Activated T-helper 1 cell treated with anti-CD3 and anti-CD28 coated beads, Interleukin-12 subunit alpha, Interleukin-12 subunit beta, Interleukin-2, Interleukin-4 antibody, amounts not matched to agents 30 ng/mL and 10 ng/mL and 1 ng/mL, durations not matched to agents 14 hours and 24 hours and 36 hours (primary cell): Measurements from ENCODE around the gene IL20. TPM values are rescaled to one million over a fixed set of nuclear protein-coding genes. Genes with fewer than 3 reads are reported as not detected.

Experiments
- DNase-seq: peaks from one replicate; pipeline ENCODE4 v3.0.0; 2021; ENCODE audit warnings: low spot score
- H3K27ac Mint-ChIP-seq: one replicate; pipeline ENCODE4 v1.8.0; 2021; ENCODE audit warnings: mild to moderate bottlenecking, mixed read lengths
- H3K27me3 Mint-ChIP-seq: one replicate; pipeline ENCODE4 v1.8.0; 2022; ENCODE audit warnings: mild to moderate bottlenecking, moderate library complexity, mixed read lengths; ENCODE audit not compliant: insufficient read depth
- H3K36me3 Mint-ChIP-seq: one replicate; pipeline ENCODE4 v1.8.0; 2021; ENCODE audit warnings: low read depth, mixed read lengths
- H3K4me1 Mint-ChIP-seq: one replicate; pipeline ENCODE4 v1.8.0; 2021; ENCODE audit warnings: low read depth, mixed read lengths
- H3K4me3 Mint-ChIP-seq: one replicate; pipeline ENCODE4 v1.8.0; 2021; ENCODE audit warnings: mild to moderate bottlenecking, moderate library complexity, mixed read lengths
- H3K9me3 Mint-ChIP-seq: one replicate; pipeline ENCODE4 v1.8.0; 2021; ENCODE audit warnings: mixed read lengths
- intact Hi-C: fragments of 100-400 bp; cut with micrococcal nuclease; formaldehyde crosslinking; loops from one replicate; pipeline ENCODE4 v1.15.1; 2024
- total RNA-seq: library from RNA; stranded (reverse); gene quantifications from 2 replicates; pipeline ENCODE4 v1.2.3, GENCODE V29; 2022

Gene IL20
- total RNA-seq, 1 donor from 2014 or later: not detected

DNA sequence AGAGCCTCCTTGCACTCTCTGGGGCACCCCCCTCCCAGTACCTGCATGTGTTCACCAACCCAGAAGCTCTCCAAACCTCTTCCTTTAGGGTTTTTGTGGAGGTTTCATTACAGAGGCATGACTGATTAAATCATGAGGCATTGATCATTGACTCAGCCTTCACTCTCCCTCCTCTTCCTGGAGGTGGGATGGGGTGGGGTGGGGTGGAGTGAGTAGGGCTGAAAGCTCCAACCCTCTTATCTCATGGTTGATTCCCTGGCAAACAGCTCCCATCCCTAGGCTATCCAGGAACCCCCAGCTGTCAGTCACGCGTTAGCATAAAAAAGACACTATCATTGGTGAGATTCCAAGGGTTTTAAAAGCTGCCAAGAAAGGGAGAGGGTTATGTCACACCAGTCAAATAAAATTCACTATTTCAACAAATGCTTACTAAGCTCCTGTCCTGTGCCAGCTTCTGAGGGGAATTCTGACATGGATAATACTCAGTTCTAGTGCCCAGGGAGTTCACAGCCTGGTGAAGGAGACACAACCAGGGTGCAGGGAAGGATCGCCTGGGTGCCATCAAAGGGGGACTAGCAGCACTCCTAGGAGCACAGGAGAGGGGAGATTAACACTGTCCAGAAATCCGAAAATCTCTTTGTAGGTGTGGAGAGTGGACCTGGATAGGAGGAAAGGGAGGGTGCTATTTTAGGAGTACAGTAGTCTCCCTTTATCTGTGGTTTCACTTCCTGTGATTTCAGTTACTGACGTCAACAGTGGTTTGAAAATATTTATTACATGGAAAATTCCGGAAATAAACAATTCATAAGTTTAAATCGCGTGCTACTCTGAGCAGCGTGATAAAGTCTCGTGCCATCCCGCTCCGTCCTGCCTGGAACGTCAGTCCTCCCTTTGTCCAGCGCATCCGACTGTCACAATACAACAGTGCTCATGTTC, 25.0 kb downstream of the IL20 start:
- peaks cover 9% of the 10 kb centered on the region for H3K27me3 Mint-ChIP-seq
- H3K27ac Mint-ChIP-seq: peak overlapping the region; percentile 25
- no peak for DNase-seq
- peaks cover 48% of the 10 kb centered on the region for H3K4me1 Mint-ChIP-seq
- peak overlapping the region; percentile 32 for H3K4me3 Mint-ChIP-seq
- peaks cover 2% of the 10 kb centered on the region for H3K36me3 Mint-ChIP-seq
- intact Hi-C loops: no loop called here
- no peaks in the 10 kb centered on the region for H3K9me3 Mint-ChIP-seq

DNA sequence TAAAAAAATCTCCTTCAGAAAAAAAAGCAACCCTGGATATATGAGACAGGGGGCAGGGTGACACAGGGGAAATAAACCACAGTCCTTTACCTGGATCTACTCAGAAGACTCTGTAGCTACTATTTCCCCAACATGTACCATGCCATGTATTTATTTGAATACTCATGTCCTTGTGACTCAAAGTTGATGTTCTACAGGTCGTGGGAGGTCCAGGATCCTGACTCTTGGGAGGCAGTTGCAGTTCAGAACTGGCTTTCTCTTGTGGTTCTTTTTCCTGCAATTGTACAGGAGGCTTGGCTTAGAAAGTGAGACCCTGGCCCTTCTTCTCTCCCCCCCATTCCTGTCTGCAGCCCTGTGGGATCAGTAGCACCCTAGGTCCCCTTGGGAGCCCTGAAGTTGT, 26.0 kb downstream of the IL20 start:
- peaks cover 55% of the 10 kb centered on the region for H3K4me1 Mint-ChIP-seq
- no peak overlapping the region for H3K27ac Mint-ChIP-seq
- no peak overlapping the region for H3K4me3 Mint-ChIP-seq
- intact Hi-C loops: no loop called here
- no peak for DNase-seq
- H3K9me3 Mint-ChIP-seq: no peaks in the 10 kb centered on the region
- H3K27me3 Mint-ChIP-seq: peaks cover 8% of the 10 kb centered on the region
- H3K36me3 Mint-ChIP-seq: peaks cover 5% of the 10 kb centered on the region

DNA sequence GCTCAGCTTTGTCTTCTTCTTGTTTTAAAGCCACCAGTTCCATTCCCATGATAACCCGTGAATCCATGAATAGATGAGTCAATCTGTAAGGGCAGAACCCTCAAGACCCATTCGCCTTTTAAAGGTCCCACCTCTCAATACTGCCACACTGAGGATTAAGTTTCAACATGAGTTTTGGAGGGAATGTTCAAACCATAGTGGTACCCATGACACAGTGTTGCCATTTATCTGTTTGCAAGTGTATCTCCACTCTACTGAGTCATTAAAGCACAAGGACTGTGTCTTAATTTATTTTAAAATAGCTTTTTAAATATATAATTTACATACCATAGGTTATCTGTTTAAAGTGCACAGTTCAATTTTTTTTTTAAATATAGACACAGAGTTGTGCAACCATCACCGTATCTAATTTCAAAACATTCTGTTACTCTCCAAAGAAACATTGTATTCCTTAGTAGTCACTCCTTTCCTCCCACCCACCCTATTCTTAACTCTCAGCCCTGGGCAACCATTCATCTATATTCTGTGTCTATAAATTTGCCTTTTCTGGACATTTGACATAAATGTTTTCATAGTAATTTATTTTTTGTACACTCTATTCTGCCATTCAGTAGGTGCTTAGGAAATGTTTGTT, 27.0 kb downstream of the IL20 start:
- Mint-ChIP-seq H3K27ac (no peak overlapping the region), H3K9me3 (no peaks in the 10 kb centered on the region), H3K4me3 (no peak overlapping the region), H3K27me3 (peaks cover under 1% of the 10 kb centered on the region), H3K36me3 (peaks cover 5% of the 10 kb centered on the region), H3K4me1 (peaks cover 66% of the 10 kb centered on the region)
- intact Hi-C loops: no loop called here
- DNase-seq: no peak

DNA sequence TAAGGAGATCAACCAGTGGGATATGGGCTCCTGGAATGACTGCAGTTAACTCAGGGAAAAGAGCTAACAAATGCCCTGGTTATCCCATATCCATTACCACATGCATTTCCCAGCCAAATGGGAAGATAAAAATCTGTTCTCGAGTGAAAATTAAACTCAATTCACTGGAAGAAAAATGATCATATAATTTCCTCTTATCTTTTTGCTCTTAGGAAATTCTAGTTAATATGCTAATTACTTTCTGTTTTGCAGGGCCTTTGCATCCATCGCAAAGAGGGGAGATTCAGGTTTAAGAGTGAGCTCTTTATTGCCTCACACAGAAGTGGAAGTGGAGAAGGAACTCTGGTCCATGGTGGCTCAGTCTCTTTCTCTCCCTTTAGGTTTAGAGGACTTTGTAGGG, 28.0 kb downstream of the IL20 start:
- peaks cover 3% of the 10 kb centered on the region for H3K36me3 Mint-ChIP-seq
- H3K9me3 Mint-ChIP-seq: no peaks in the 10 kb centered on the region
- H3K4me1 Mint-ChIP-seq: peaks cover 70% of the 10 kb centered on the region
- DNase-seq: no peak
- intact Hi-C loops: no loop called here
- no peak overlapping the region for H3K4me3 Mint-ChIP-seq
- H3K27me3 Mint-ChIP-seq: no peaks in the 10 kb centered on the region
- no peak overlapping the region for H3K27ac Mint-ChIP-seq

DNA sequence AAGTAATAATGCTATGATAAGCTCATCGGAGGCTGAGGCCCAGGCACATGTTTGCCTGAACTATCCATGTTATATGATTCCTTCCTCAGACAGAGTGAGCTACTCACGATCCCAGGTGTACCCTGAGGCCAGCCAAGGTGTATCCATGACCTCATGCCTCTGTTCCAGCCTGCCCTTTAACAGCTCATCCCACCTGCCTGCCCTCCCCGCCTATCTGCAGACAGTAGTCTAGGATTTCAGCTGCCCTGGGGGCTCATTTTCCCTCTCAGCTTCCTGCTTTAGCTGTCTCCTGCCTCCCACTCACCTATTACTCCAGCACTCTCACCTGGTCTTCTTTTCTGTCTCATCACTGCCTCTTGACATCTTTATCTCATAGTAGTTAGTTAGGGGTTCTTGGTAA, 29.9 kb downstream of the IL20 start:
- Mint-ChIP-seq H3K27ac (no peak overlapping the region), H3K27me3 (no peaks in the 10 kb centered on the region), H3K4me1 (peaks cover 65% of the 10 kb centered on the region), H3K4me3 (no peak overlapping the region), H3K9me3 (no peaks in the 10 kb centered on the region), H3K36me3 (peaks cover 3% of the 10 kb centered on the region)
- no peak for DNase-seq
- intact Hi-C loops: no loop called here

DNA sequence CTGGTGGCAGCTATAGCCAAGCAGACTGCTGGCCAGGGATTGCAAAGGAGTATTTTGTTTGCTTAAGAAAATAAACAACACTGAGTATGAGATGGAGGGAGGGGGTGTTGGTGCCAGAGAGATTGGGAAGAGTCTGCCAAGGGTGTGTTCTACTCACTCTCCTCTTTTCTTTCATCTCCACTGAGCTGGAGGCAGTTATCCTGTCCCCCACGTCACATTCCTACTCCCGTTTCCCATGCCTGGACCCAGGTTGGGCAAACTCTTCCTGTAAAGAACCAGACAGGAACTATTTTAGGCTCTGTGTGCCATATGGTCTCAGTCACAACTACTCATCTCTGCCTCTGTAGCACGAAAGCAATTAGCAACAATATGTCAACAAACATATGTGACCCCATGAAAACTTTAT, 30.4 kb downstream of the IL20 start:
- H3K4me3 Mint-ChIP-seq: no peak overlapping the region
- no peaks in the 10 kb centered on the region for H3K9me3 Mint-ChIP-seq
- peak overlapping the region; percentile 32 for H3K27ac Mint-ChIP-seq
- intact Hi-C loops: no loop called here
- peaks cover 65% of the 10 kb centered on the region for H3K4me1 Mint-ChIP-seq
- DNase-seq: no peak
- no peaks in the 10 kb centered on the region for H3K27me3 Mint-ChIP-seq
- H3K36me3 Mint-ChIP-seq: peaks cover 3% of the 10 kb centered on the region

DNA sequence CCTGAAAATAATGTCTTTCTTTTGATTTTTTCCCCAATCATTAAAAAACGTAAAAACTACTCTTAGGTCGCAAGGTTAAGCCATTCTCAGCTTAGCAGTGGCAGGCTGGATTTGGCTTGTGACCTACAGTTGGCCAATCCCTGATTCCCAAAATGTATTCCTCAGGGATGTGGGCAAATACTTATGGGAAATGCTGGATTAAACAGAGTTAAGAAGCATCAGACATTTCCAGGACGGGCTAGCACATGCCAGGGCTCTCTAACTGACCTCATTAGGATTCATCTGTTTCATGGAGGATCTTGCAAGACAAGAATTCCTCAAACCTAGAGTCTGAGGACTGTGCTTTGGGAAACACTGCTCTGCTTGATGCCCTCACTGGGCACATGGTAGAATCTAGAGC, 30.8 kb downstream of the IL20 start:
- Mint-ChIP-seq H3K4me3 (no peak overlapping the region), H3K9me3 (no peaks in the 10 kb centered on the region), H3K4me1 (peaks cover 65% of the 10 kb centered on the region), H3K36me3 (peaks cover 3% of the 10 kb centered on the region), H3K27me3 (no peaks in the 10 kb centered on the region), H3K27ac (peak overlapping the region; percentile 84)
- intact Hi-C loops: no loop called here
- DNase-seq: no peak

DNA sequence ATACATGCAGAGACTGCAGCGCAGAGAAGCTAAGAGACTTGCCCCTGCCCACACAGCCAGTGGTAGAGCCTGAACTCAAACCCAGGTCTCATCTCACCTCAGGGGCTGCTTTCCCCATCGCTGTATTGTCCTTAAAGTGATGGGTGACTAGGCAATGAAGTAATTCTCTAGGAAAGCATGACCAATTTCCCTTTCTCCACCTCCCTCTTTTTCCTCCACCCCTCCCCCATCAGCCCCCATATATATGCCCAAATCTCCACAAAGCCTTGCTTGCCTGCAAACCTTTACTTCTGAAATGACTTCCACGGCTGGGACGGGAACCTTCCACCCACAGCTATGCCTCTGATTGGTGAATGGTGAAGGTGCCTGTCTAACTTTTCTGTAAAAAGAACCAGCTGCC, 31.8 kb downstream of the IL20 start, which contains the start of gene IL24:
Gene IL24 (plus strand): TSS at position 269 of the 400 bp plus-strand sequence. CDS start 390 bp downstream, outside the sequence.
- Mint-ChIP-seq H3K4me1 (peaks cover 61% of the 10 kb centered on the region), H3K4me3 (peak within 1 kb of the TSS; percentile 73)
- DNase-seq: no peak

DNA sequence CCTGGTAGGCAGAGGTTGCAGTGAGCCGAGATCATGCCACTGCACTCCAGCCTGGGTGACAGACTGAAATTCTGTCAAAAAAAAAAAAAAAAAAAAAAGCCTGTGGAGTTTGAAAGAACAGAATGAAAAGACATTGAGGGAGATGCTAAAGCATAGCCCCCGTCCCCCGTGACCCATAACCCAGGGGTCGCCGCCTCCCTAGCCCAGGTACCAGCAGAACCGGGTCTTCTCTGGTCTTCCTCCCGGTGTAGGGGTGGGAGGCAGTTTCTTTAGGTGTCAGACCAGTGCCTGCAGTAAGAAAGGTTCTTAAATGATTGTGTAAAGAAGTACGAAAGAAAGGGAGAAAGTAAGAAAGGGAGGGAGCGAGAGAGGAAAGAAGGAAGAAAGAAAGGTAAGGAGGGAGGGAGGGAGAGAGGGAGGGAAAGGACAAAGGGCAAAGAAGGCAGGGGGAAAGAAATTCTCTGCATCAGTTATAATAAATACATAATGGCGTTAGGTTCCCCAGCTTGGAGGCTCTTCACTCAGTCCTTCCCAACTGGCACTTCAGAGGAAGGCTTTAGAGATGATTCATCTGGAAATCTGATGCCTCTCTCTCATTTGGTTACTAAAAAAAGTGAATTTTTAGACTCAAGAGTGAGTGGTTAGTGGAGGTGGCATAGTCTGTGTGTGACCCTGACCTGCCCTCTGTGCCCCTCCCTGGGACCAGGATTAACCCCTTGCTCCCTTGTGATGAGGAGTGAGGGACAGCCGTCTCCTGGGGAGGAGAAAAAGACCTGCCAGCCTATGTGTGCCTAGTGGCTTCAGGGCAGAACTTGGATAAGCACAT, 32.9 kb downstream of the IL20 start:
- no peak overlapping the region for H3K4me3 Mint-ChIP-seq
- peak overlapping the region; percentile 63 for H3K27ac Mint-ChIP-seq
- no peaks in the 10 kb centered on the region for H3K9me3 Mint-ChIP-seq
- H3K36me3 Mint-ChIP-seq: peaks cover 17% of the 10 kb centered on the region
- DNase-seq: no peak
- no peaks in the 10 kb centered on the region for H3K27me3 Mint-ChIP-seq
- intact Hi-C loops: no loop called here
- peaks cover 61% of the 10 kb centered on the region for H3K4me1 Mint-ChIP-seq

More for the DNA sequence above, 31.8 kb downstream of the IL20 start, which contains the start of gene IL24:
- Mint-ChIP-seq H3K36me3 (peaks cover 7% of the 10 kb centered on the region), H3K9me3 (no peaks in the 10 kb centered on the region), H3K27me3 (no peaks in the 10 kb centered on the region), H3K27ac (peak within 1 kb of the TSS; percentile 84)
- intact Hi-C loops: loop anchor here (1.0 kb wide), 3 partner anchors 8 to 94 kb away; no protein-coding TSS in a partner anchor

DNA sequence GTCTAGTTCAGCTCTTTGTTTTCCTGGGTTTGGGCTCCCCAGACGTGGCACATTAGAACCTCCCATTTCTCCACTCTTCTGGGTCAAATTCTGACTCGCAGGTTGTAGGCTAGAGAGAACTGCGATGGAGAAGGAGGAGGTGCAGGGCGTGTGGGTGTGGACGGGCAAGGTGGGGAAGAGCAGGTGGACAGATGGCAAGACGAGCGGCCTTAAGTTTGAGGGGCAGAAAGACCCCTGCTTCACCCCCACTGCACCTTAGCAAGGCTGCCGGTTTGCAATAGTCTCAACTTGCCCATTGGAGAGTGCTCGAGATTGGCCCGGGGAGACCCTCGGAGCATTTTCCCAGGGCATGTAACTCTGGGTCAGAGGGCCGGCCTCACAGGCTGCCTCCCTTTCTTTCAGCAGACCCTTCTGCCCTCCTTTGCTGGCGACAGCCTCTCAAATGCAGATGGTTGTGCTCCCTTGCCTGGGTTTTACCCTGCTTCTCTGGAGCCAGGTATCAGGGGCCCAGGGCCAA, 33.5 kb downstream of the IL20 start:
- H3K27ac Mint-ChIP-seq: no peak overlapping the region

DNA sequence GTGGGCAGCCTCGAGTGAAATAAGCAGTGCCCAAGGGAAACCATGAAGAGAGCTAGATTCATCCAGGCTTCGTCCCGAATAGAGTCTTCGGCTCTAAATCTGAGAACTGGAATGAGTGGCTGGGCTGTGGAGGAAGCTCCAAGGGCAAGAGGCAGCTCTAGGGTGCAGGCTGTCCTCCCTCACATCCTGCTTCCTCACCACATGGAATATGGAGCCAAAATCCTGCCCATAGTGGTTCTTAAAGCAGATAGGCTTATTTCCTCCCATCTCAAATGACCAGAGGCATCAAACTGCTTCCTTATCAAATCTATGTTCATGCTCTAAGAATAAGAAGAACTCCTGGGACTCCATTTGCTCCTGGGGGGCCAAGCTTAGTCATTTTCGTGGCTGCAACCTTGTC, 34.3 kb downstream of the IL20 start:
- no peaks in the 10 kb centered on the region for H3K27me3 Mint-ChIP-seq
- intact Hi-C loops: loop anchor here (10.0 kb wide), 1 partner anchor 395 kb away; the partner anchor contains the start of gene RASSF5
- no peak overlapping the region for H3K4me3 Mint-ChIP-seq
- H3K9me3 Mint-ChIP-seq: no peaks in the 10 kb centered on the region
- H3K36me3 Mint-ChIP-seq: peaks cover 30% of the 10 kb centered on the region
- peaks cover 63% of the 10 kb centered on the region for H3K4me1 Mint-ChIP-seq
- no peak for DNase-seq
- no peak overlapping the region for H3K27ac Mint-ChIP-seq

More for the DNA sequence above, 33.5 kb downstream of the IL20 start:
- Mint-ChIP-seq H3K27me3 (no peaks in the 10 kb centered on the region), H3K4me1 (peaks cover 61% of the 10 kb centered on the region), H3K36me3 (peaks cover 24% of the 10 kb centered on the region), H3K9me3 (no peaks in the 10 kb centered on the region), H3K4me3 (no peak overlapping the region)
- intact Hi-C loops: no loop called here
- no peak for DNase-seq

DNA sequence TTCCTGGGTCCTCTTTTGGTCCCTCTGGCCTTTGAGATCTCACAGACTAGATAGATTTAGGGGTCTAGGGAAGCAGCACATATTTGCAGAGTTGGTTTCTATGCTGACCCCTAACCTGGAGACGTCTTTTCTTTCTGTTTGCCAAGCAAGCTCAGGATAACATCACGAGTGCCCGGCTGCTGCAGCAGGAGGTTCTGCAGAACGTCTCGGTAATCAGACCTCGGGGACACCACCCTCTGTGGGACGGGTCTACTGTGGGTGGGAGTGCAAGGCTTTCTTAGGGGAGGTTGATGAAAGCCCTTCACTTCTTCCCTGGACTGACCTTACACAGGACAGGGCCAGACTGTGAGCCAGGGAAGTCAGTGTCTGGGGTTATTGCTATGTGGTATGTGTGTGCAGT, 34.7 kb downstream of the IL20 start:
- no peak for DNase-seq
- Mint-ChIP-seq H3K4me3 (no peak overlapping the region), H3K27ac (no peak overlapping the region), H3K36me3 (peaks cover 34% of the 10 kb centered on the region), H3K9me3 (no peaks in the 10 kb centered on the region), H3K27me3 (no peaks in the 10 kb centered on the region), H3K4me1 (peaks cover 67% of the 10 kb centered on the region)
- intact Hi-C loops: loop anchor here (10.0 kb wide), 1 partner anchor 395 kb away; the partner anchor contains the start of gene RASSF5
